Fibroblast of skin of abdomen (primary cell): ENCODE results near the gene KCNK3.

Source experiments
- DNase-seq: peaks from one replicate; pipeline ENCODE4 v3.0.0-alpha.2; 2013

Gene KCNK3

DNA sequence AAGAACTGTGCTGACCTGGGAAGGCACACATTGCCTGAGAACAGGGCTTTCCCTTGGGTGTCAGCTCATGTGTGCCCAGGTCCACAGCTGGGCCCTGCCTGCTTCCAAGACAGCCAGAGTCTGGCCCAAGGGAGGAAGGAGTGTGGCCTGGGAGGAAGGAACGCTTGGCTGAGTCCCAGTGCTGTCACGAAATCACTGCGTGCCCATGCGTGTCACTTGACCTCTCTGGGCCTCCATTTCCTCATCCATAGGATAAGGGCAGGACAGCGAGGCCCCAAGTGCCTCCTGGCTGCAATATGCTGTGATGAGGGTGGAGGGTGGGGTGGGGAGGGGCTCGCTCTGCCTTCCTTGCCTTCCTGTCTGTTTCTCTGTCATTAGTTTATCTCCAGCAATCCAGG, 642 bp upstream of the KCNK3 start:
- no peak for DNase-seq

DNA sequence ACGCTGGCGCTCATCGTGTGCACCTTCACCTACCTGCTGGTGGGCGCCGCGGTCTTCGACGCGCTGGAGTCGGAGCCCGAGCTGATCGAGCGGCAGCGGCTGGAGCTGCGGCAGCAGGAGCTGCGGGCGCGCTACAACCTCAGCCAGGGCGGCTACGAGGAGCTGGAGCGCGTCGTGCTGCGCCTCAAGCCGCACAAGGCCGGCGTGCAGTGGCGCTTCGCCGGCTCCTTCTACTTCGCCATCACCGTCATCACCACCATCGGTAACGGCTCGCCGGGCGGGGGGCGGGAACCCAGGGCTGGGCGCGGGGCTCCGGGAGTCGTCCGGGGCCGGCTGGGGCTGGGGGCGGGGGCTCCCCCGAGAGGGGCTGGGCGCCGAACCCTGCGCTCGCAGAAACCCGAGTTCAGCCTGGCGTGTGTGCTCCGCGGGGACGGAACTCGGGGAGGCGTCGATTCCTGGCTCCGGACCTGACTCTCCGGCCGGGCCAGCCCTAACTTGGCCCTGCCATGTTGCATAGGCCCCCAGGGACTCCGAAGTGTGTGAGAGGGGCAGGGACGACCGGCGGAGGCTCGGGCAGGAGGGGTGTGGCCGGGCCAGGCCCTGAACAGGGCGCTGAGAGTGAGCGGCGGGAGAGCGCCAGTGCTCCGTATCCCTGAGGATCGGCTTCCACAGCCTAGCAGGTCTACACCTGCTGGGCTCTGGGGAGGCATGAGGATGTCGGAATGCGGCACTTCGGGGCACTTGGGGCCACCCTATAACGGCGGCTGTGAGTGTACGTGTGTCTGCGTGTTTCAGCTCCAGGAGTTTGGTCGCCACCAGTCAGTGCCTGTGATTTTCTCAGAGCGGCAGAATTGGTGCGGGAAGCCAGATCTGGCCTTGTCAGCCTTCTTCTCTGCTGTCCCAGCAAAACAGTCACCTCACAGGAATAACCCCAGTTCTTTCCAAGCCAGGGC, 651 bp downstream of the KCNK3 start:
- peak; percentile 28 for DNase-seq

DNA sequence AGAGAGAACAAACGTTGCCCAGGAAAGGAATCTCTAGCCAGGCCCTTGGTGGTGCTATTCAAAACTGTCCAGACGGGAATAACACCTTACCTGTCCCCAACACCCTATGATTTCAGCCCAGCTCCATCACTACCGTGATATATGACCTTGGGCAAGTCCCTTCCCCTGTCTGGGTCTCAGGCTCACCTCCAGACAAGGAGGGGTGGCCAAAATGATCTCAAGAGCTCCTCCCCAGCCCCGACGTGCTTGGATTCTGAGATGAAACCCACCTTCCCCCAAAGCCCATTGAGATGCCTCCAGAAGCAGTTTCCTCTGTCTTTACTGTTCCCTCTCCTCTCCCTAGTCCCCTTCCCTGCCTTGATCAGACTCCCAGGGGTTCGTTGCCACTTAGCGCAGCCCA, 1.5 kb downstream of the KCNK3 start:
- no peak for DNase-seq

DNA sequence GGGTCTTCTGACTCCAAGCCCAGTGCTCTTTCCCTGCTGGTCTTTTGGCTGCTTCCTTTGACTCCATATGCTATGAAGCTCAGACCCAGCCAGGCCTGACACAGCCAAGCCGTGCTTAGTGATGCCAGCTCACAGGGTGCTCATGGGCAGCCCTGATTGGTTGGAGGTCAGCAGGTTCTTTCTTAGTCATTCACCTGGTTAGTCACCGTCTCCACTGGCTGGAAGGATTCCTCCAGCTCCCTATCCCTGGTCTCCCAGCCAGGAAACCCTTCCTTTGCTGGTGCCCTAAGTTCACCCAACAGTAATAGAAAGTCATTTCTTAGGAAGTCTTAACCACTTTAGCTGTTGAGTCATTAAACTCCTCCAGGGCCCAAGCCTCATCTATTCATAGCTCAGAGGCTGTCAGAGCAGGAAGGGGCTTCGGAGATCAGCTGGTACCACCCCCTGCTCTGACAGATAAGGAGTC, 3.9 kb downstream of the KCNK3 start:
- DNase-seq: peak; percentile 59

DNA sequence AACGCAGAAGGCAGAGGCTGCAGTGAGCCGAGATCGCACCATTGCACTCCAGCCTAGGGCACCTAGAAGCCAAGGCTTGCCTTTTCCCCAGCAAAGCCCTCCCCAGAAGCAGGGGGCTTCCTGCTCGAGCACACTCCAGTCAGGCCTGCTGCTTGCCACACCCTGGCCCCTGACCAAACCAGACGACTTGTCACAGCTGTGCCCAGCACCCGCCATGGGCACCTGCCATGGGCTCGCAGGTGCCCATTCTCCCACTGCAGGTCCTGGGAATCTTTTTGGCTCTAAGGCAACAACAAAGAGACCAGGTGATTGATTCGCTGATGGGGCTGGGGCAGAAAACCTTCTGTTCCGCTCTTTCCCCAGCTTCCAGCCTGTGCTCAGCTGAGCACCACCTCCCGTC, 4.9 kb downstream of the KCNK3 start:
- DNase-seq: no peak

DNA sequence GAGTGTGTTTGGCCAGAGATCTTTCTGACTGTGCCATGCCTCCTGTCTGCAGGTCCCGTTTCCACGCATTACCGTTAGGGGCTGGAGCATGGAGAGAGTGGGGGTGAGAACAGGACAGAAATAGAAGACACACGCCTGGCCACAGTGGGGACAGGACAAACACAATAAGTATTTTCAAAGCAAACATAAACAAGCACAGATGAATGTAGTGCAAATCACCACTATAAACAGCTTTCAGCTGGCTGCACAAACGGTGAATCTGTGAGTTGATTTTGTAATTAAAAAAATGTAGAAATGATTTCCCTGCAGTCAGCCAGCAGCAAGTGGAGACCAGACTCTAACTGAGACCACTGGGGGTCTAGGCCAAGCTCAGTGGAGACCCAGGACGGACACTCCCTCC, 6.8 kb downstream of the KCNK3 start:
- no peak for DNase-seq

DNA sequence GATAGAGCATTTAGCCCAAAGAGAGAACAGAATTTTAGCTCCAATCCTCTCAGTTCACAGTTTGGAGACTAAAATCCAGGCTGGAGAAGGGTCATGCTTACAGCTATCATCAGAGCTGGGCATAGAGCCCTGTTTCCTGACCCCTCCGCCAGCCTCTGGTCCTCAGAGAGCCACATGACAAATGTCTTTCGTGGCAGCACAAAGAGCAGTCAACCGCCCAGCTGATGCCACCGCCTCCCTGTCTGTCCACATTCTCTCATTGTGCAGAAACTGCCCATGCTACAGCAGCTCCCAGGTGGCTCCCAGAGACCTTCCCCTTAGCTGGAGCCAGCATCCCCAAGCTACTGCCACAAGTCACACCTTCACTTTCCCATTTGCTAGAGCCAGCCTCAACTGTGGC, 7.6 kb downstream of the KCNK3 start:
- DNase-seq: no peak

DNA sequence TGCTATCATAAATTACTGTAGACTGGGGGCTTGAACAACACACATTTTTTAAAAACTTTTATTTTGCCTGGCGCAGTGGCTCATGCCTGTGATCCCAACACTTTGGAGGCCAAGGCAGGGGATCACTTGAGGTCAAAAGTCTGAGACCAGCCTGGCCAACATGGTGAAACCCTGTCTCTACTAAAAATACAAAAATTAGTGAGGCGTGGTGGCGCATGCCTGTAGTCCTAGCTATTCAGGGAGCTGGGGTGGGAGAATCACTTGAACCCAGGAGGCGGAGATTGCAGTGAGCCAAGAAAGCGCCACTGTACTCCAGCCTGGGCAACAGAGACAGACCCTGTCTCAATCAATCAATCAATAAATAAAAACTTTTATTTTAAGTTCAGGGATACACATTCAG, 9.1 kb downstream of the KCNK3 start:
- no peak for DNase-seq

DNA sequence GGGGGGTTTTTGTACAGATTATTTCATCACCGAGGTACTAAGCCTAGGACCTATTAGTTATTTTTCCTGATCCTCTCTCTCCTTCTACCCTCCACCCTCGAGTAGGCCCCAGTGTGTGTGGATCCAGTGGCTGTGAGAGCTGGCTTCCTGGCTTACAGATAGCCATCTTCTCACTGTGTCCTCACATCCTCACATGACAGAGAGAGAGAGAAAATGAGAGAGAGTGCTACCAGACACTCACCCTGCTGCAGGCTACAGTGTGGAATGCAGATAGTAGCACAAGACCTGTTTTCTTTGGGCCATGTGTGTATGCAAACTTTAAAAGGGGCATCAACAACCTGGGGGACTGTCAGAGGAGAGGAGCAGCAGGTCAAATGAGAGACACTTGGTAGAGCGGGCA, 9.5 kb downstream of the KCNK3 start:
- DNase-seq: no peak

DNA sequence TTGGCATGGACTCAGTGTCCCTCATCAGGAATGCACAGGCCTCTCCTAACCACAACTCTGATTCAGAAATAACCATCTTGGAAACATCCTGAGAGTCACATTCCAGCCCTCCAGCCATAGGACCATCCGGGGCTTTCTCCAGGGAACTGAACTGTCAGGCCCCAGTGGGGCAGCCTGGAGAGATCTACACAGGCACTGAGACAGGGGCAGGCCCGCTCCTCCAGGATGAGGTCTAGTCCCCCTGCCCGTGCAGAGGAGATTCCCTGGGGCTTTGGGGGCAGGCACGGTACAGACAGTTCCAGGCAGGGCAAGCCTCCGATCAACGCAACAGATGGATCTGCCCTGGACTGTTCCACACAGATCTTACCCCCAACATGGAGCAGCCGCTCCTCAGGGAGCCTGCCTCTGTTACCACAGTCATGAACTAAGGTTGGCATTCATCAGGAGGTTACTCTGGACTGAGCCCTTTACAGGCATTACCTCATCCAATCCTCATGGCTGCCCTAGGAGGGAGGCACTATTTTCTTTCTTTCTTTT, 12.0 kb downstream of the KCNK3 start:
- peak; percentile 44 for DNase-seq

DNA sequence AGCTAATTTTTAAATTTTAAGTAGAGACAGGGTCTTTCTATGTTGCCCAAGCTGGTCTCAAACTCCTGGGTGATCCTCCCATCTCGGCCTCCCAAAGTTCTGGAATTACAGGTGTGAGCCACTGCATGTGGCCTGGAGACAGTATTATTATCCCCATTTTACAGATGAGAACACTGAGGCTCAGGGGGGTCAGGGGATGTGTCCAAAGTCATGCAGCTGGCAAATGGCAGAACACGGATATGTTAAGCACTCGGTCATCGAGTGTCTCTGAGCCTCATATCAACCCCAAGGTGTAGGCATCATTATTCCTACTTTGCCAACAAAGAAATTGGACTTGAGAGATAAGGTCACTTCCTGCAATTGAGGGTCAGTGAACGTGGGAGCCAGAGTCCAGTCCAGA, 12.6 kb downstream of the KCNK3 start:
- no peak for DNase-seq

DNA sequence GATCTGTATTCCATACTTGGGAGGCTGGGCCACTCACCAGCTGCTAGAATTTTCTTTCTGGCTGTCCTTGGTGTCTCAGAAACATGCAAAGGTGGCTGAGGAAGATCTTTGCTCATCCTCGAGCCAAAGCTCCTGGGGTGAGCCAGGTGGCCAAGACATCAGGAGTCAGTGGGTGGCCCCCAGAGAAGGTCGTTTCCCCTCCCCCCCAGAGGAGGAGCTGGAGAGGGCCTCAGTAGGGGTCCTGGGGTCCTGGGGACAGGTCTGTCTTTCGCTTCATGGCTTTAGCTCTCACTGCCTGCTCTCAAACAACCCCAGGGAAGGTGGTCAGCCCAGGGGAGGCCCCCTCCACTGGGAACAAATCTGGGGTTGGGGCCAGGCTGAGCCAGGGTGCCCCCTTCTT, 13.6 kb downstream of the KCNK3 start:
- DNase-seq: no peak

DNA sequence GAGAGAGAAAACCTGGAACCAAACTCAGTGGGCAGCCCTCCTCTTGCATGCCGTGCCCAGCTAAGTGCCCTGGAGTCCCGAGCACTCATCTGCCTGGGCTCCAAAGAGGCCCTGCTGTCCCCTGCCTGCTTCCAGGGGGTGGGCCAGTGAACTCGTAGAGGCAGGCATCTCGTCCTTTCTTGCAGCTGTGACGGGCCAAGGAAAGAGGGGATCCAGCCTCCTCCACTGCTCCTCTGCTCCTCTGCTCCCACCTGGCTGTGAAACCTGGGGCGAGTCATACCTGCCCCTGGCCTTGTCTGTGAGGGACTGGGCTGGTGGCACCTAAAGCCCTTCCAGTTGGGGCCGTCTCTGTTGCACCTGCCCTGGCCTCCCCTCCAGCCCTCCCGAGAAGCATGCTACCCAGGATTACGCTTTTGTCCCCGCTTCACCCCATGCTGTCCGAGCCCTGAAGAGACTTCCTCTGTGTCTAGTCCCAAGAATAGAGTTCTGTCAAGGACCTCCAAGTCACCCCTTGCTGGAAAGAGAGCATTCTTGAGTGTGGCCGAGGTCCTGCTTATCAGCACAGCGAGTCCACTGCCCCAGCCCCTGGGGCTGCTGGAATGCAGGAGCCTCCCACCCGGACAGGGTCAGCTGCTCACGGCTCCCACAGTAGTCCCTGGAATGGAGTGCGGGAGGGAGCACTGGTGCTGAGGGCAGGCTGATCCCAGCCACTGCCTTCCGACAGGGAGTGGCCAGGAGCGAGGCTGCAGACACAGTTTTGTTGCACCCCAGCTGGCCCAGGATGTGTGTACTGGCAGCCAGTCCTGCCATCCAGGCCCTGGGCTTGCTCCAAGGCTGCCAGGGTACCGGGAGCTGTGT, 14.3 kb downstream of the KCNK3 start:
- no peak for DNase-seq

DNA sequence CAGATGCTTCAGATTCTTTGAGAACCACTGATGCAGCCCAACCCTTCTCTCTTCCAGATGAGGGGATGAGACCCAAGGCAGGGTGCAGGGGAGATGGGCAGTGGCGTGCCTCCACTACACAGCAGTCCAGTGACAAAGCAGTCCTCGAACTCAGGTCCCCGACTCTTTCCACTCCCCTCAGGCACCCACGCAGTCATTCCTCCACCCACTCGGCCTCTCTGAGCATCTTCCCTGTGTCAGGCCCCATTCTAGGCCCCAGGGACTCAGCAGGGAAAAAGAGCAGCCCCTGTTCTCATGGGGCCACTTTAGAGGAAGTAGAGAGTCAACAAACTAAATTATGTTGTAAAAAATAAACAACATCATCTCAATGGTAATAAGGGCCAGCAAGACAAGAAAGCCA, 15.2 kb downstream of the KCNK3 start:
- no peak for DNase-seq

DNA sequence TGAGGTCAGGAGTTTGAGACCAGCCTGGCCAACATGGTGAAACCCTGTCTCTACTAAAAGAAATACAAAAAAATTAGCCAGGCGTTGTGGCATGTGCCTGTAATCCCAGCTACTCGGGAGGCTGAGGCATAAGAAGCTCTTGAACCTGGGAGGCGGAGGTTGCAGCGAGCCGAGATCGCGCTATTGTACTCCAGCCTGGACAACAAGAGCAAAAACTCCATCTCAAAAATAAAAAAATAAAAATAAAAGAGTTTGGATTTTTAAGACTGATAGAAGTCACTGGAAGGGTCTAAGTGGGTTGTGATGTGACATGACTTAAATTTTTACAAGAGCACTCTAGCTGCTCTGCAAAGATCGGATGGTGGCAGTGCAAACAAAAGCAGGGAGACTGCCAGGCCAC, 15.9 kb downstream of the KCNK3 start:
- no peak for DNase-seq

DNA sequence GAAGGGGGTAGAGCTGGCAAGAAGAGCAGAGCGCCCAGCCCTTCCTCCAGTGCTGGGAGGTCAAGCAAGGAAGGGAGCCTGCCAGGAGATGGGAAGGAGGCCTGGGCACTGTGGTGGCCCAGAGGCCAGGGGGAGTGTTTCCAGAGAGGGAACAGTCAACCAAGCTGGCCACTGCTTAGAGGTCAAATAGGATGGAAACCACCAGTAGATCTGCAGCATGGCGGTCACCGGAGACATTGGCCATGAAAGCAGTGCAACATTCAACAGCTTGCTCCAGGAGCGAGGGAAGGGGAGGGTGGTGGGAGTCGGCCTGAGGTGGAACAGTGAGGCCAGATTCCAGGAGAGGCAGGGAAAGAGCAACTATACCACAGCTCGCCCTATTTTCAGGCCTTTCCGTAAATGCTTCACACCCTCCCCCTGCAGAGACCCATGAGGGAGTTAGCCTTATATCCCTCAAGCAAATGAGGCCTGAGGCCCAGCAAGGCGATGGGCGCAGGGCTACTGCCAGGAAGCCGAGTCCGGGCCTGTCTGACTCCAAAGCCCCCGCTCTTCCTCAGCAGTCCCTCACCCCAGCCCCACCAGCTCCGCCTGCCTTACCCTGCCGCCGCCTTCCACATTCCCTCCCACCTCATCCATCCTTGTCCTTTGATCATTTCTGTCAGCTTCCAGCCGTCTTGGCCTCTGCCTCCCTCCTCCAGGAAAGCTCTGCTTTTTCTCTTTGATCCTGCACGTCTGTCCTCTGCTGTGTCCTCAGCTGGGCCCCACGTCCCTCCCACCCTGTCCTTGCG, 17.0 kb downstream of the KCNK3 start:
- no peak for DNase-seq

DNA sequence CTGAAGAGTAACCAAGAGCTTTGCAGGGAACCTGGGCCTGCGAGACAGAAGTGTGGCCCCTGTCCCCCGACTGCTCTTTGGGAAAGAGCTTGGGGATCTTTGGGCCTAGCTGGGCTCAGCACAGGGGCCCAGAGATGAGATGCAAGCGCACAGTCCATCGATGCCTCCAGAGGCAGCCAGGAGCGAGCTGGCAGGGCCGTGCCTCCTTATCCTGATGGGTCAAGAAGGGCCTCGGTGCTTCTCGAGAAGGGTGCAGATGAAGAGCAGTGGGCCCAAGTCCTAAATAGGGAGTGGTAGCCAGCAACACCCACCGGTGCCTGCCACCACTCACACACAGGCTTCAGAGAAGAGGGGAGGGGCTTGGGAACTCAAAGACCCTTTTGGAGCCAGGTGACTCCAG, 17.6 kb downstream of the KCNK3 start:
- DNase-seq: no peak

DNA sequence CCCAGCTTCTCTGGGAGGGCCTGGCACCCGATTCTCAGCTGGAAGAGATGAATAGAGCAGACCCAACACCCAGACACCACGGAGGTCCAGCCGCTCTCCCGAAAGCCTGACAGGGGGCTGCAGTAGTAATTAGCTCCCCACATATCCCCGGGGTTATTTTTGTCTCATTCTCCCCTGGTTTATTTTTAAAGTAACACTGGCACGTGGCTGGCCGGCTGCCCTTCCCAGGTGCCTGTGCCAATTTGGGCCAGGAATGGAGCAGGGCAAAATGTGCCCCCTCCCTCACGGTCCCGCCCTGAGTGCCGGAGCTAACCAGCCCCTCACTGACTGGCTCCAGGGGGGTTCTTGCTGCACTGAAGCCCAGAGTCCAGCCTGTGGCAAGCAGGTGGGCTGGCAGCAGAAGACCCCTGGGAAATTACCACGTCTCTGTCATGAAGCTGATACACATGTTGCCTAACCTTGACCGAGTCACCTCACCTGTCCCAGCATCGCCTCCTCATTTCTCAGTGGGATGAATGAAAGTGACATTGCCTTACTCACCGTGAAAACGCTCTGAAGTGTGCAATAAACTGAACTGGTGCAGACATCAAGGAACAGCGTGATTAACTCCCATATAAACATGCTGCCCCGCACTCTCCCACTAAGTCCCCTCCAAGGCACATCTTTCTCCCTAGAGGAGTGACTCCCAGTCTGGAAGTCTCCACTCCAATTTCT, 18.4 kb downstream of the KCNK3 start:
- no peak for DNase-seq

DNA sequence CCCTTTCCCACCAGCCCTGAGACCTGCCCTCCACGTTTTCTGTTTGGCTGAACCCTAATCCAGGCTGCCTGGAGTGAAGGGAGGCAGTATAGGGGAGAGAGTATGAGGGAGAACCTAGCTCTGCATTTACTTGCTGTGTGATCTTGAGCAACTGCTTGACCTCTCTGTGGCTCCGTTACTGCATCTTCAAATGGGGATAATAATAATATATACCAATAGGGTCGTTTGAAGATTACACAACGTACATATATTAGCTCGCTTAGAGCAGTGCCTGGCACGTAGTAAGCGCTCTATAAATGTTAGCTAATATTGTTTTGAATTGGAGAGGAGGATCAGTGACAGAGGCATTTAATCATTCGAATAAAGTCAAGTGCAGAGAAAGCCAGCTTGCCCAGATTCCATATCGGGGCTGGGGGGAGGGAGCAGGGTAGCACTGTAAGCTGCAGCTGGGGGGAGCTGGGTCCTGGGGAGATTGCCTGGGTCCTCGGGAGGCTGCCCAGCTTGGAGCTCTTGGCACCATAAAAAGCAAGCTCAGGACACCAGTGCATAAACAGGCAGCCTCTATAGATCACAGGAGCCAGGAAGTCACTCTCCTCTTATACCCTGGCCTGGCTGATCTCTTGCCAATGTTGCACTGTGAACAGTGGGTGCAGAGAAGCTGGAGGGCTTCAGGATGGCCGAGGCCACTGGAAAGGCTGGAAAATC, 19.1 kb downstream of the KCNK3 start:
- DNase-seq: no peak

DNA sequence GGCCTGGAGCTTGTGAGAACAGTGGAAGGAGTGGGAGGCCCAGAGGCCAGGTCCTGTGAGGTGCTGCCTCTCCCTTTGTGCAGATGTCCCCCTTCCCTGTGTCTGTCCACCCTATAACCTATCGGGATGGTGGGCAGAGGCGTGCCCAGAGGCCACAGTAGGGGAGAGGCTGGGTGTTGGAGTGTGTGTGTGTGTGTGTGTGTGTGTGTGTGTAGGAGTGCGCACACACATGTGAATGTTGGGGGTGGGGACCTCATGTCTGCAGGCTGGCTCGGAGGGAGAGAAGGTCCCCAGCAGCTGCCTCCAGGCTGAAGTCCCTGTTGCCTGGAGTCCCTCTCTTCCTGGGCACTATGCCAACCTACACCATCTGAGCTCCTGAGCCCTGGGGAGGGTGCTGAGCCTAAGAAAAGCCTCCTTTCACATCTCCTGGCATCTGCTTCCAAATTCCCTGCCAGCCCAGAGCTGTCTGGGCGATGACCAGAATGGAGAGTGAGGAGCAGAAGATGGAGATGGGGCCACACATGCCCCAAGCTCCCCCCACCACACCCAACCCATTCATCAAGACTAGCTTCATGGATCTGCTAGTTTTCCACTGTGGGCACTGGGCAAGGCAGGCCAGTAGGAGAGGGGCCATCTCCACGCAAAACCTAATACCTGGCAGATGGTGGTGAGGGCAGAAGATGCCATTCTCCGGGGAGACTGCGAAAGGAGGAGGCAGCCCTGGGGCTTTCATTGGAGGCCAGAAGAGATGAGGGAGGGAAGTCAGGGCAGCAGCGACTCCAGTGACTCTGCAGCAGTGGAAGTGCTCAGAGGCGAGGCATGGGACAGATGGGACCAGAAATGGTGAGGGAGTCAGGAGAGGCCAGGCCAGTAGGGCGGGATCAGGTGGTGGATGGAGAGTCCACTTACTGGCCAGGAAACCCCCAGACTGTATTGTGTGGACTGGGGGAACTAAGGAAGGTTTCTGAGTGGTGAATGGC, 20.3 kb downstream of the KCNK3 start:
- DNase-seq: no peak
